ENCODE data around the gene SSR3.
"Not testable (repeated sequence)": the region's sequence is repeated elsewhere in the genome, so short reads cannot be mapped to it uniquely, and the experiment has no call there.

- not testable (repeated sequence) for TF ChIP-seq CTCF, POLR2A (IDR thresholded peaks at IDR 0.05)
These were observed 14.1 kb upstream of the SSR3 start for GRCh38 chr3:156569016-156569415.

Measured in thyroid gland (tissue), 4 donors.